HEK293 (cell line): Measurements from ENCODE around the gene PPIC.

ENCODE experiments used
- CTCF ChIA-PET: fragments of 350-600 bp; formaldehyde crosslinking; extraction: SDS; loops from one replicate; lab custom pipeline; 2021; ENCODE audit warnings: antibody characterized with exemption; lab: Yijun Ruan, JAX
- POLR2A ChIA-PET: fragments of 300-600 bp; formaldehyde crosslinking; extraction: SDS; loops from one replicate; lab custom pipeline; 2020; ENCODE audit warnings: antibody characterized with exemption, inconsistent platforms; lab: Yijun Ruan, JAX
- H3K27ac ChIP-seq: fragments of 200-500 bp; sonication (Bioruptor generic); 2 replicates; pipeline ENCODE4 v1.5.1; 2014; ENCODE audit warnings: low read depth, low read length, control low read depth, inconsistent platforms; ENCODE audit errors: extremely low read depth
- H3K36me3 ChIP-seq, 2 experiments: fragments of 200-500 bp in 1 of 2; sonication (Bioruptor generic) in 1 of 2; 1 replicate in 1 of 2; 2 replicates in 1 of 2; pipeline ENCODE4 v1.5.1; 2014 to 2017; ENCODE audit warnings: inconsistent platforms in 2 of 2, low read length in 2 of 2; ENCODE audit not compliant: control insufficient read depth in 2 of 2, insufficient read depth in 1 of 2
- H3K4me1 ChIP-seq: fragments of 200-500 bp; sonication (Bioruptor generic); 2 replicates; pipeline ENCODE4 v1.5.1; 2014; ENCODE audit warnings: mild to moderate bottlenecking, low read length, inconsistent platforms; ENCODE audit not compliant: control insufficient read depth, insufficient read depth
- H3K4me3 ChIP-seq: 2 replicates; pipeline ENCODE4 v1.5.1; 2011; ENCODE audit warnings: low read depth, mild to moderate bottlenecking, control low read depth, low read length, moderate library complexity
- H3K9me3 ChIP-seq: fragments of 200-500 bp; sonication (Bioruptor generic); 2 replicates; pipeline ENCODE4 v1.5.1; 2014; ENCODE audit warnings: low read depth, low read length, inconsistent platforms; ENCODE audit not compliant: control insufficient read depth, insufficient read depth
- ATF2 ChIP-seq: fragments of 450-650 bp; formaldehyde crosslinking; IDR thresholded peaks from 2 replicates; pipeline ENCODE4 v1.5.1; 2016; ENCODE audit warnings: missing biosample characterization, missing genetic modification characterization, low read depth
- GFI1B ChIP-seq: fragments of 450-650 bp; formaldehyde crosslinking; IDR thresholded peaks from 2 replicates; pipeline ENCODE4 v1.5.1; 2016; ENCODE audit warnings: missing biosample characterization, missing genetic modification characterization
- GLI2 ChIP-seq: fragments of 450-650 bp; formaldehyde crosslinking; IDR thresholded peaks from 2 replicates; pipeline ENCODE4; 2017; ENCODE audit warnings: missing biosample characterization, missing genetic modification characterization, low read depth, borderline replicate concordance
- HOXD13 ChIP-seq: sonication (generic); formaldehyde crosslinking; IDR thresholded peaks from 2 replicates; pipeline ENCODE4 v1.8.0; 2022; ENCODE audit warnings: missing genetic modification reagents, borderline replicate concordance
- PRDM10 ChIP-seq: fragments of 450-650 bp; formaldehyde crosslinking; IDR thresholded peaks from 2 replicates; pipeline ENCODE4 v1.5.1; 2016; ENCODE audit warnings: missing biosample characterization, missing genetic modification characterization
- TRIM28 ChIP-seq: IDR thresholded peaks from 2 replicates; pipeline ENCODE4 v1.6.1; 2011; ENCODE audit warnings: low read length, control low read depth, borderline replicate concordance
- ZBTB1 ChIP-seq: fragments of 450-650 bp; formaldehyde crosslinking; IDR thresholded peaks from 2 replicates; pipeline ENCODE4 v1.5.1; 2016; ENCODE audit warnings: missing biosample characterization, missing genetic modification characterization
- ZBTB21 ChIP-seq: fragments of 450-650 bp; formaldehyde crosslinking; IDR thresholded peaks from 2 replicates; pipeline ENCODE4 v1.5.1; 2017; ENCODE audit warnings: missing biosample characterization, missing genetic modification characterization
- ZBTB44 ChIP-seq: fragments of 450-650 bp; IDR thresholded peaks from 2 replicates; pipeline ENCODE4 v1.5.1; 2018; ENCODE audit warnings: missing biosample characterization, mild to moderate bottlenecking, missing genetic modification characterization
- ZFP41 ChIP-seq: fragments of 450-650 bp; formaldehyde crosslinking; IDR thresholded peaks from 2 replicates; pipeline ENCODE4 v1.5.1; 2016; ENCODE audit warnings: missing biosample characterization, missing genetic modification characterization, borderline replicate concordance
- ZFP69B ChIP-seq: fragments of 450-650 bp; formaldehyde crosslinking; IDR thresholded peaks from 2 replicates; pipeline ENCODE4 v1.5.1; 2016; ENCODE audit warnings: missing biosample characterization, missing genetic modification characterization
- ZNF169 ChIP-seq: fragments of 450-650 bp; formaldehyde crosslinking; IDR thresholded peaks from 2 replicates; pipeline ENCODE4 v1.5.1; 2016; ENCODE audit warnings: missing biosample characterization, missing genetic modification characterization
- ZNF292 ChIP-seq: fragments of 450-650 bp; formaldehyde crosslinking; IDR thresholded peaks from 2 replicates; pipeline ENCODE4 v1.5.1; 2016; ENCODE audit warnings: low read depth, missing biosample characterization, missing genetic modification characterization, borderline replicate concordance
- ZNF514 ChIP-seq: fragments of 450-650 bp; formaldehyde crosslinking; IDR thresholded peaks from 2 replicates; pipeline ENCODE4 v1.5.1; 2016; ENCODE audit warnings: missing biosample characterization, missing genetic modification characterization
- ZNF530 ChIP-seq: fragments of 450-650 bp; formaldehyde crosslinking; IDR thresholded peaks from 2 replicates; pipeline ENCODE4 v1.5.1; 2016; ENCODE audit warnings: low read depth, missing biosample characterization, missing genetic modification characterization
- ZNF549 ChIP-seq: fragments of 450-650 bp; IDR thresholded peaks from 2 replicates; pipeline ENCODE4 v1.5.1; 2018; ENCODE audit warnings: missing biosample characterization, missing genetic modification characterization, mild to moderate bottlenecking, inconsistent platforms, moderate library complexity
- ZNF580 ChIP-seq: fragments of 450-650 bp; formaldehyde crosslinking; IDR thresholded peaks from 2 replicates; pipeline ENCODE4 v1.5.1; 2016; ENCODE audit warnings: missing biosample characterization, missing genetic modification characterization
- ZNF670 ChIP-seq: fragments of 450-650 bp; formaldehyde crosslinking; IDR thresholded peaks from 2 replicates; pipeline ENCODE4 v1.5.1; 2016; ENCODE audit warnings: missing biosample characterization, missing genetic modification characterization, low read depth
- ZNF692 ChIP-seq: fragments of 450-650 bp; formaldehyde crosslinking; IDR thresholded peaks from 2 replicates; pipeline ENCODE4 v1.5.1; 2016; ENCODE audit warnings: missing biosample characterization, missing genetic modification characterization
- ZNF704 ChIP-seq: fragments of 450-650 bp; formaldehyde crosslinking; IDR thresholded peaks from 2 replicates; pipeline ENCODE4 v1.5.1; 2016; ENCODE audit warnings: missing biosample characterization, missing genetic modification characterization
- ZNF707 ChIP-seq: fragments of 450-650 bp; formaldehyde crosslinking; IDR thresholded peaks from 2 replicates; pipeline ENCODE4 v1.5.1; 2016; ENCODE audit warnings: missing biosample characterization, missing genetic modification characterization
- ZNF768 ChIP-seq: fragments of 450-650 bp; formaldehyde crosslinking; IDR thresholded peaks from 2 replicates; pipeline ENCODE4 v1.5.1; 2018; ENCODE audit warnings: missing biosample characterization, mild to moderate bottlenecking, missing genetic modification characterization
- ZXDB ChIP-seq: fragments of 450-650 bp; formaldehyde crosslinking; IDR thresholded peaks from 2 replicates; pipeline ENCODE4 v1.5.1; 2016; ENCODE audit warnings: missing biosample characterization, missing genetic modification characterization

The PPIC gene

GRCh38 chr5:123014689-123015088, 21.8 kb downstream of the PPIC start:
- TF ChIP-seq HOXD13 (CRISPR knock-in tag): no peak
- TF ChIP-seq ZNF692: no peak
- no peak for TF ChIP-seq GLI2 (tag by site-specific recombination)
- no peak for TF ChIP-seq ZNF670 (tag by site-specific recombination)
- no peak for TF ChIP-seq GFI1B (tag by site-specific recombination)
- TF ChIP-seq ZBTB21 (tag by site-specific recombination): no peak
- TF ChIP-seq ZNF707 (tag by site-specific recombination): no peak
- no peak for TF ChIP-seq ZNF768 (tag by site-specific recombination)
- TF ChIP-seq ZXDB (tag by site-specific recombination): no peak
- no peak for TF ChIP-seq ZNF514 (tag by site-specific recombination)
- TF ChIP-seq ZBTB44 (tag by site-specific recombination): no peak
- no peak for TF ChIP-seq ZNF549 (tag by site-specific recombination)
- no peak for TF ChIP-seq ZFP69B
- no peak for TF ChIP-seq ATF2
- TF ChIP-seq, all 188 proteins: peak for 0
- Histone ChIP-seq H3K4me1 (no peaks in the 10 kb centered on the region), H3K36me3 (no peaks in the 10 kb centered on the region), H3K9me3 (no peaks in the 10 kb centered on the region; the same call in 1 of the 2 replicates), H3K27ac (no peak overlapping the region), H3K4me3 (no peak overlapping the region)
- POLR2A ChIA-PET: no interaction called here
- CTCF ChIA-PET: no interaction called here

- Histone ChIP-seq H3K4me3 (no peak overlapping the region), H3K36me3 (no peaks in the 10 kb centered on the region), H3K27ac (no peak overlapping the region), H3K4me1 (no peaks in the 10 kb centered on the region), H3K9me3 (no peaks in the 10 kb centered on the region; the same call in 1 of the 2 replicates)
- ChIA-PET POLR2A (no interaction called here), CTCF (no interaction called here)
- TF ChIP-seq PRDM10 (tag by site-specific recombination) (no peak), ZNF704 (no peak), ZFP41 (tag by site-specific recombination) (no peak), ZNF580 (tag by site-specific recombination) (no peak), ZBTB1 (tag by site-specific recombination) (no peak), ZNF292 (tag by site-specific recombination) (no peak), TRIM28 (no peak), ZNF530 (no peak), ZNF169 (tag by site-specific recombination) (no peak)
Observed at GRCh38 chr5:123012321-123012720, 24.2 kb downstream of the PPIC start.
